Skeletal muscle satellite cell (primary cell): ENCODE data around the gene EXPH5.
"Not testable (repeated sequence)": the region's sequence is repeated elsewhere in the genome, so short reads cannot be mapped to it uniquely, and the experiment has no call there.

Experiments used
- H3K27me3 ChIP-seq: 2 replicates; pipeline ENCODE4 v1.7.0; 2013; ENCODE audit warnings: low read length; ENCODE audit not compliant: control insufficient read depth, insufficient read depth
- H3K36me3 ChIP-seq: 2 replicates; pipeline ENCODE4 v1.7.0; 2013; ENCODE audit warnings: mild to moderate bottlenecking, control low read depth, low read length; ENCODE audit not compliant: insufficient read depth
- H3K4me1 ChIP-seq: 2 replicates; pipeline ENCODE4 v1.7.0; 2013; ENCODE audit warnings: low read length; ENCODE audit not compliant: control insufficient read depth, insufficient read depth
- H3K4me2 ChIP-seq: 2 replicates; pipeline ENCODE4 v1.7.0; 2013; ENCODE audit warnings: mild to moderate bottlenecking, low read length
- H3K4me3 ChIP-seq: 2 replicates; pipeline ENCODE4 v1.7.0; 2013; ENCODE audit warnings: low read length
- H3K9ac ChIP-seq: 2 replicates; pipeline ENCODE4 v1.7.0; 2013; ENCODE audit warnings: mild to moderate bottlenecking, low read depth, low read length, moderate library complexity
- H3K9me3 ChIP-seq: replicated peaks from 2 replicates; pipeline ENCODE4 v1.7.0; 2013; ENCODE audit warnings: mild to moderate bottlenecking, control low read depth, low read length

The EXPH5 gene

DNA sequence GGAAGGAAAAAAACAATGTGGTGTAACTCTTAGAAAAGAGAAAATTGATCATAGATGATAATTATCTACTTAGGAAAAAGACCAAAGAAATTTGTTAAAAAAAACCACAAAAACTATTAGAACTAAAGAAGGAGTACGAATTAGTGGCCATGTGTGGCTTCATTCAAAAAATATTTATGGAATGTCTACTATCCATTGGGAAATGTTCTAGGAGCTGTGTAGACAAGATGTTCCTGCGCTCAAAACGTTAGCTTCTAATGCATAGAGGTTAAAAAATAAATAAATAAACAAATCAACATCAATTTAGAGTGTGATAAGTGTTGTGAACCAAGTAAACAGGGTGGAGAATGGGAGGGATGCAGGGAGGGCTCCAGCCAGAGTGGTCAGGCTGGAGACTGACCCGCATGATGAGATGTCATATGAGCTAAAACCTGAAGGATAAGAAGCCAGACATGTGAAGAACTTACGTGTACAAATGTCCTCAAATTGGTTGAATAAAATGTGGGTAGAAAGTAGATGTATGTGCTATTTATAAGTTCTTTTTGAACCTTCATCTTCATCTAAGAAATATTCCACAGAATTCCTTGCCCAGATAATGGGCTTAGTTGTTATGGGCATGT lies 4.3 kb upstream of the EXPH5 start:
- Histone ChIP-seq H3K27me3 (no peaks in the 10 kb centered on the region), H3K4me1 (peaks cover 14% of the 10 kb centered on the region), H3K36me3 (no peaks in the 10 kb centered on the region), H3K4me2 (no peak overlapping the region), H3K4me3 (no peak overlapping the region), H3K9me3 (no peaks in the 10 kb centered on the region), H3K9ac (no peak overlapping the region)

DNA sequence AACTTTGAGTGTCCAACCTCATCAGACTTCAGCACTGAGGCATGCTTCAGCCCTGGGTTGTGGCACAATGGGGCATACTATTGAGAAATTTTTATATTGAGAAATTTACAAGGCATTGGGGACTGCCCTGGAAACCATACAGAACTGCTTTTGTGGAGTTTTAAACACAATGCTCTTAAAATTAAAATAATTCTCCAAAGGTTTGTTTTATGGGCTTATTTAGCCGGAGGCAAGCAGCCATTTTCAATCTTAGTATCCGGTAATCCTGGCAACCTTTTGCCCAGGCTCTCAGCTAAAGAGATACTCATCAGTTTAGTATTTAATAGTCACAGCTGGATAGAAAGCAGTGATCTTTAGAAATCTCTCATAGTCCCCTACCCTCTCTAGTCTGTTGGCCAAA lies 3.1 kb upstream of the EXPH5 start:
- H3K4me2 ChIP-seq = no peak overlapping the region
- peaks cover 15% of the 10 kb centered on the region for H3K4me1 ChIP-seq
- H3K9me3 ChIP-seq = no peaks in the 10 kb centered on the region
- H3K36me3 ChIP-seq = no peaks in the 10 kb centered on the region
- H3K9ac ChIP-seq = no peak overlapping the region
- no peak overlapping the region for H3K4me3 ChIP-seq
- peaks cover 8% of the 10 kb centered on the region for H3K27me3 ChIP-seq

GRCh38 chr11:108593923-108594434 lies 411 bp upstream of the EXPH5 start:
- Histone ChIP-seq H3K4me3 (peak overlapping the region; percentile 85), H3K9me3 (no peaks in the 10 kb centered on the region), H3K36me3 (no peaks in the 10 kb centered on the region), H3K9ac (no peak overlapping the region), H3K4me2 (peak overlapping the region; percentile 98), H3K4me1 (peaks cover 5% of the 10 kb centered on the region), H3K27me3 (peaks cover 8% of the 10 kb centered on the region)

GRCh38 chr11:108592591-108593213 lies 866 bp downstream of the EXPH5 start:
- Histone ChIP-seq H3K27me3 (peaks cover 8% of the 10 kb centered on the region), H3K9me3 (no peaks in the 10 kb centered on the region), H3K36me3 (no peaks in the 10 kb centered on the region), H3K4me1 (peaks cover 5% of the 10 kb centered on the region), H3K4me2 (peak overlapping the region; percentile 98), H3K4me3 (peak overlapping the region; percentile 85), H3K9ac (peak overlapping the region; percentile 53)

GRCh38 chr11:108591893-108592292 lies 1.7 kb downstream of the EXPH5 start:
- peaks cover 8% of the 10 kb centered on the region for H3K27me3 ChIP-seq
- no peaks in the 10 kb centered on the region for H3K9me3 ChIP-seq
- H3K4me3 ChIP-seq = no peak overlapping the region
- no peaks in the 10 kb centered on the region for H3K36me3 ChIP-seq
- H3K4me1 ChIP-seq = peaks cover 5% of the 10 kb centered on the region
- H3K4me2 ChIP-seq = no peak overlapping the region
- H3K9ac ChIP-seq = no peak overlapping the region

- Histone ChIP-seq H3K27me3 (peaks cover 8% of the 10 kb centered on the region), H3K4me1 (peaks cover 5% of the 10 kb centered on the region), H3K9ac (no peak overlapping the region), H3K4me2 (no peak overlapping the region), H3K36me3 (no peaks in the 10 kb centered on the region), H3K4me3 (no peak overlapping the region), H3K9me3 (no peaks in the 10 kb centered on the region)
Measured at GRCh38 chr11:108589136-108589535, 4.4 kb downstream of the EXPH5 start.

DNA sequence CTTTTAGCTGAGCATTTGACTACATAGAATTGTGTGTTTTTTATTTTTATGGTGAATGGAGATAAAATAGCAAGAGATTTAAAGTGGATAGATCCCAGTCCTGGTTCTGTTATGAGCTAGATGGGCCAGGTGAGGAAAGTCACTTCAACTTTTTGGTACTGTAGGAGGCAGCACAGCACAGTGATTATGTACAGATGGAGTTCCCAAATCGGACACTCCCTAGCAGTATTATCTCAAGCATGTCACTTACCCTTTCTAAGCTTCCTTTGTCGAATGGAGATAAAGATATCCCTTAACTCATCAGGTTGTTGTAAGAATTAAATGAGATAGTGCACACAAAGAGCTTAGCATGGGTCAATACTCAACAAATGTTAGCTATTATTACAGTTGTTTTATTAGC lies 5.3 kb downstream of the EXPH5 start:
- Histone ChIP-seq H3K9ac (no peak overlapping the region), H3K36me3 (no peaks in the 10 kb centered on the region), H3K4me2 (no peak overlapping the region), H3K4me3 (no peak overlapping the region), H3K27me3 (peaks cover 8% of the 10 kb centered on the region), H3K4me1 (peaks cover 5% of the 10 kb centered on the region), H3K9me3 (no peaks in the 10 kb centered on the region)

DNA sequence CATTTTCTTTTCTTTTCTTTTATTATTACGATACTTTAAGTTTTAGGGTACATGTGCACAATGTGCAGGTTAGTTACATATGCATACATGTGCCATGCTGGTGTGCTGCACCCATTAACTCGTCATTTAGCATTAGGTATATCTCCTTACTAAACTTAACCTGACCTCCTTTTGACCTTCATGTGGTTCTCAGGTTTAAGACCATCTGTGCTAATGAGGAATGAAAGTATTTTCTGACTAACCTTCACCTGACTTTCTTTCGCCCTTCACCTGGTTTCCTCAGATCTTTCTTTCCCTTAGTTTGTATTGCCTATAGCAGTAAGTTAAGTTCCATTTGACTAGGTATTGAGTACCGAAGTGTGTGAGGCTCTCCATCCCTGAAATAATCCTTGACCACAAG lies 6.5 kb downstream of the EXPH5 start:
- H3K27me3 ChIP-seq = peaks cover 4% of the 10 kb centered on the region
- H3K4me3 ChIP-seq = no peak overlapping the region
- no peaks in the 10 kb centered on the region for H3K36me3 ChIP-seq
- H3K9me3 ChIP-seq = no peaks in the 10 kb centered on the region
- no peak overlapping the region for H3K4me2 ChIP-seq
- no peak overlapping the region for H3K9ac ChIP-seq
- no peaks in the 10 kb centered on the region for H3K4me1 ChIP-seq

- Histone ChIP-seq H3K4me1 (no peaks in the 10 kb centered on the region), H3K4me2 (no peak overlapping the region), H3K9ac (no peak overlapping the region), H3K36me3 (no peaks in the 10 kb centered on the region), H3K9me3 (no peaks in the 10 kb centered on the region), H3K27me3 (no peaks in the 10 kb centered on the region), H3K4me3 (no peak overlapping the region)
Measured at GRCh38 chr11:108586600-108586999, 7.0 kb downstream of the EXPH5 start.

- H3K4me1 ChIP-seq, H3K4me3 ChIP-seq, H3K27me3 ChIP-seq, H3K9me3 ChIP-seq, H3K4me2 ChIP-seq, H3K36me3 ChIP-seq, H3K9ac ChIP-seq: not testable (repeated sequence)
Measured at GRCh38 chr11:108586185-108586584, 7.4 kb downstream of the EXPH5 start.

DNA sequence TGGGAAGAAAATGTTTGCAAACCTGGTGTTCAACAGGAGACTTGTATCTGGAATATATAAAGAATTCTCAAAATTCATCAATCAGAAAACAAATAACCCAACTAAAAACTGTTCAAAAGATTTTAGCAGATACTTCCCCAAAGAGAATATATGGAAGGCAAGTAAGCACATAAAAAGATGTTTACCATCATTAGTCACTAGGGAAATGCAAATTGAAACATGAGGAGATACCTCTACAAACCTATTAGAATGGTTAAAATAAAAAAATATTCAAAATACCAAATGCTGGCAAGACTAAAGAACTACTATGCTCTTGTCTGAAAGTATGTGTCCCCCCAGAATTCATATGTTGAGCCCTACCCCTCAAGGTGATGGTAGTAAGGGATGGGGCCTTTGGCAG lies 8.6 kb downstream of the EXPH5 start:
- H3K9ac ChIP-seq = no peak overlapping the region
- no peak overlapping the region for H3K4me2 ChIP-seq
- no peaks in the 10 kb centered on the region for H3K4me1 ChIP-seq
- H3K36me3 ChIP-seq = no peaks in the 10 kb centered on the region
- no peaks in the 10 kb centered on the region for H3K9me3 ChIP-seq
- H3K27me3 ChIP-seq = no peaks in the 10 kb centered on the region
- no peak overlapping the region for H3K4me3 ChIP-seq

DNA sequence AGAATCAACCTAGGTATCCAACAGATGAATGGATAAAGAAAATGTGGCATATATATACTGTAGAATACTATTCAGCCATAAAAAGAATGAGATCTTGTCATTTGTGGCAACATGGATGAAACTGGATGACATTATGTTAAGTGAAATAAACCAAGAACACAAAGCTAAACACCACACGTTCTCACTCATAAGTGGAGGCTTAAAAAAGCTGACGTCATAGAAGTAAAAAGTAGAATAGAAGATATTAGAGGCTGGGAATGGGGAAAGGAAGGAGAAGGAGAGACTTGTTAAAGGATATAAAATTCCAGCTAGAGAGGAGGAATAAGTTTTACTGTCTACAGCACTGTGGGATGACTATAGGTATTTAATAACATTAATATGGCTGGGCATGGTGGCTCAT lies 12.9 kb downstream of the EXPH5 start:
- Histone ChIP-seq H3K9ac (no peak overlapping the region), H3K4me1 (no peaks in the 10 kb centered on the region), H3K4me2 (no peak overlapping the region), H3K27me3 (no peaks in the 10 kb centered on the region), H3K4me3 (no peak overlapping the region), H3K9me3 (no peaks in the 10 kb centered on the region), H3K36me3 (no peaks in the 10 kb centered on the region)
